Stimulated activated CD4-positive, alpha-beta T cell treated with anti-CD3 and anti-CD28 coated beads, TNF-alpha, amount 100 ng/mL, for 48 hours (primary cell): ENCODE results near the gene TRPM1.

ENCODE experiments used
- DNase-seq, 3 donors: peaks; one replicate each; pipeline ENCODE4 v3.0.0-alpha.2; 2020; ENCODE audit warnings: low read depth in 3 of 3

Gene TRPM1

DNA sequence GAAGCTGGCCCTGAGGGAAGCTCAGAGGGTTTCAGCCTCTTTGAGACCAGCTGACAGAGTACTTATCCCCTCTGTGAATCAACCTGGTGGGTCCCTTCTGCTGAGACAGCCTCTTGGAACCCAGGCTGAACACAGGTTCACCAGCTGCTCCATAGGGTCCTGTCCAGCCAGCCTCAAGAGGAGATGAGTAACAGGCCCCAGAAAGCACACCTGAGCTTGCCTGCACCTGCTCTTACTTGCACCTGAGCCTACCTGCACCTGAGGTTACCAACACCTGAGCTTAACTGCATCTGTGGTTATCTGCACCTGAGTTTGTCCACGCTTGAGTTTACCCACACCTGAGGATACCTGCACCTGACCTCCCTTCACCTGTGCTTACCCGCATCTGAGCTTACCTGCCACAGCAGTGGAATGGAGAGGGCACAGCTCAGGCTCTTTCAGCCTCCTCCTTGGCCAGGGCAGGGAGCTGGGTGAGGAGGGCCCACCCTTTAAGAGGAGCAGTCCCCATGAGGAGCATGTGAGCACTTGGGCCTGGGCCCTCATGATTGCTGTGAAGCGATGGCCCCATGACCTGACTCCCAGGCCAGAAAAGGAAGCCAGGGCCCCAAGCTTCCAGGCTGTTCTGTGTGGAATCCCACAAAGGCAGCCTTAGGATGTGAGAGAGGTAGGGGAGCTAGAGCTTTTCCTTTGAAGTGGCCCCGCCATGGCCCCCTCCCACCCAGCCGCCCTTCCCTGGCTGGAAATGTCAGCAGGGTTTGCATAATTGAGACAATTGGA, at the start of gene TRPM1:
TRPM1 (minus strand) TSS at position 464 of the 777 bp plus-strand sequence. CDS start 20,370 bp downstream, outside the sequence.
- DNase-seq: no peak

DNA sequence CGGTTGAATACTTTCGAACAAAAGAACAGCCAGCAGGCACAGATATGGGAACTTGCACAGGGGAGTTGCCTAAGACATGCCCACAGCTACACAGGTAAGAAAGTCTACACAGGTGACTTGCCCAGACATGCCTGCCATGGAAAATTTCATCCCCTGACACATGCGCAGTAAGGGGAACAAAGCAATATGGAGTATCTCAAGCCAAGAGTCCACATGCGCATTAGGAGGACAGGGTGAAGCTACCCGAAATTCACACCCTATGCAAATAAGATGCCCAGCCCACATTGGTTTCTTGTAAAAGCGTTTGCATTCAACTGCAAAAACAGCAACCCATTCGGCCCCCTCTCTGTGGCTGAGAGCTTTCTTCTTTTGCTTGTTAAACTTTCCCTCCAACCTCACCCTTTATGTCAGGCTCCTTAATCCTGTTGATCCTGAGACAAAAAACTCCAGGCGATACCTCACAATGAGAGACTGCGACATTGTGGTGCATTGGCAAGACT, 49.3 kb upstream of the TRPM1 start:
- no peak for DNase-seq

DNA sequence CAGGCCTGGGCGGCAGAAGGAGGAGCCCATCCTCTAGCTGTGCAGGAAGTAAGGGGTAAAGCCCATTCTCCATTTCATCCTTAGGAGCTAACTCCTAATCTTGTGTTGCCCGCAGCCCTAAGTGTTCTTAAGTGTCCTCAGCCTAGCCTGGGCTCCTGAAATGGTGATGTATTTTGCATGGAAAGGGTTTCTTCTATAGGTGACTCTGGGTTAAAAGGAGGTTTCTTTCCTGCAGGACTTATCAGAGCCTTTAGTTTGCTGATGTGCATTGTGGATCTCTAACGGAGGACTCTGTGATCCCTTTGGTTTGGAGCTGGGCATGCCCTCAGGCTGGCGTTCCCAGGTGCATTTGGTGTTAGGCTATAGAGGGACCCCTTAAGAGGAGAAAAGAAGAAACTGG, 48.5 kb upstream of the TRPM1 start:
- no peak for DNase-seq

DNA sequence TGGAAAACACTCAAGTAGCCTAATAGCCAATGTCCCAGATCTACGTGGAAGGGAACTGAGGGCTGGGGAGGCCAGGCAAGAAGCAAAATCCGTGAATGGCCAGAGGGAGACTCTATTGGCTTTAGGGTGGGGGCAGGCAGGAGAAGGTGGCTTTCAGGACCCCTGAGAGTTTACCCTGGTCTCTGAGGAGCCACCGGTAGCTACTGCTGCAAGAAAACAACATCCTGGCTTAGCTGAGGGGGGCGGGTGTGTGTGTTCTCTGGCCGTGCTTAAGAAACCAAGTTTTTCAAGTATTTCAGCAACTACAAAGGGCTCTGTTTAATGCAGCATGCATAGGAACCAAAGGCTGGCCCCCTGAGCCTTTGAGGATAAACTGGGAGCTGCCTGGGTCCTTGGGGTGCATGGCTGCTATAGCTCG, 47.6 kb upstream of the TRPM1 start:
- no peak for DNase-seq

DNA sequence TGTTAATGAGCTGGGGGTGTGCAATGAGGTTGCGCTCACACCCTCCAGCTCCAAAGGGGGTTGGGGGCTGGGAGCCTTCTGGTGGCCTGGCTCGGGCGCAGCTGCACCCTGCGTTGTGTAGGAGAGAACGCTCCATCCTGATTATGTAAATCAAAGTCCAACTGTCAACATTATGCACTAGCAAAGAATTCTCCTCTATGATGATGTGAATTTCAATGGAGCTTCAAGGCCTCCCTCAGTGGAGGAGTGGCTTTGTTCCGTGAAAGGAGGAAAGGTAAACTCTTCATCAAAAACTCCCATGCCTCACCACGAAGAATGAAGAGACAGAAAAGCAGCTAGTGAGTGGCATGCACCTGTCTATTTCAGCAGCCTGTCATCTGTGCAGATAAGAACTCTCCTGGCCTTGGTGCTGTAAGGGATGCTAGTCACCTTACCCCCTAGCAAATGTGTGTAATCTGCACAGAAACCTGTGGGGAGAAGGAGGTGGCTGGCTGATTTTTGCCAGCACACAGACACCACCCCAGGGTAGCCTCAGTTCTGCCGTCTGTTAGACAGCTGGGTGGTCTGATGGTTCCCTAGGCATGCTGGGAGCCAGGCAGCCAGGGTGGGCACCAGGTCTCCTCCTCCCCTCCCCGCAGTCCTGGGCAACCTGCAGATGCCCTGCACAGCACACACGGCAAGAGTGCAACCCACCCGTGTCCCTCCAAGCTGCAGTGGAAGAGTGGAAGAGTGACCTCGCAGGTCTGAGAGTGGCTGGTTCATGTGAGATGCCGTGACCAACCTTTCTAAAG, 47.0 kb upstream of the TRPM1 start:
- no peak for DNase-seq

DNA sequence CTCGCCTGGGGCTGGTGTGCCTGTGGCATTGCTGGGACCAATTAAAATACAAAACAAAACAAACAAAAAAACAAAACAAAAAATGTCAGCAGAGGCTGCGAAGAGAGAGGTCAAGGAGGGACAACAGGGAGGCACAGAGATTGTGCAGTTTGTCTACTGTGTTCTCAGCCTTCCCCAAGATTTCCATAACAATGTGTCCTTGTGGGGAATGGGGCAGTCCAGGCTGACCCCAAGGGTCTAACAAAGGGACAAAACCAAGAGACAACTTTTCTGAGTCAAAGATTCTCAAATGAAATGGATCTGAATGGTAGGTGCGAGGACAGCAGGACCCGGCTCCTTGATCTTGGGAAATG, 46.4 kb upstream of the TRPM1 start:
- no peak for DNase-seq

DNA sequence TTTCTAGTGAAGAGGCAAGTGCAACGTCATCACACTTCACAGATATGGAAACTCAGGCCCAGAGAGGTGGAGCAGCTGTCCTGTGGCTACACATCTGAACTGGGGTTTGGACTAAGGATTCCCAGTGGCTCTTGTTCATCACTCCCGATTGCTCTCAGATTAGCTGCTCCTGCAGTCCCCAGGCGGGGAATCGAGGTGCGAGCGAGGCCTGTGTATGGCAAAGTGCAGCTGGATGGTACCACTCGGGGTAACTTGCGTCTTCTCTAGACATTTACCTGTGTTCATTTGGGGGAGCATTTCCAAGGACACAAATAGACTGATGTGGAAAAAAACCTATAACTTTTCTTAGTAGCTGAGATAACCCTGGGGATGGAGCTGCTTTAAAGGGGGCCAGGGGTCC, 45.9 kb upstream of the TRPM1 start:
- DNase-seq: no peak

DNA sequence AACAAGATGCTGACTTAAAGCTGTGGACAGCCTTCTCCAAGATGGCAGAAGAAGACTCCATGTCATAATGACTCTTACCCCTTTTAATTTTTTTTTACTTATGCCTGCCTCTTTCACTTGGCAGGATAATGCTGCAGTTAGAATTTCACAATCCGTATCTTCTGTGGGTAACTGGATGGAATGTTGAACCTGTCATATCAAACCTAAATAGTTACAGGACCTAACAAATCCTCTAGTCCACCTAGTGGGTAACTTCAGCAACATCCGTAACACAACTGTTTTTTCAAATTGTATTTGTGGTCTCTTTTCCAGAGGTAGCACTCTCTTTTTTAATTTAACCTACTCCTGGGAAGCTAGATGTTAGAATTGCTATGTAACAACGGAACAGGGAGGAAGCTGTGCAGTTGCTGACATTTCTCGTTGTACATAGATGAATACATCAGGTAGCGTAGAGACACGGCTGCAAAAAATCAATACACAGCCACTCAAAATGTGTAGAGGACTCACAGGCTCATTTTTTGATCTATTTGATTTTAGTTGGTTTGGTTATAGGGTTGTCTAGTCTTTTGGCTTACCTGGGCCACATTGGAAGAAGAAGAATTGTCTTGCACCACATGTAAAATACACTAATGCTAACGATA, 43.9 kb upstream of the TRPM1 start:
- no peak for DNase-seq

DNA sequence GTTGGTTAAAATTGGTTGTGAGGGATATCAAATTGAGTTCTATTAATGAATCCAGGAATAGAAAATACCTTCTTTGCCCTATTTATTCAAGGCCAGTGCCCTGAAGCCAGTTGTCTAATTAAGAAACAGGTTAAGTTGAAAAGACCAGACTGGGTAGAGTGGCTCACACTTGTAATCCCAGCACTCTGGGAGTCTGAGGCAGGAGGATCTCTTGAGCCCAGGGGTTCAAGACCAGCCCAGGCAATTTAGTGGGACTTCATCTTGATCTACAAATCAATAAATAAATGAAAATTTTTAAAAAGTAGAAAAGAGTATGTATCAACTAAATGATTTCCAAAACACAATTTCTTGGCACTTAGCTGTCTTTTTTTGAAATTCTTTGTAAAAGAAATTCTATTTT, 40.3 kb upstream of the TRPM1 start:
- no peak for DNase-seq

DNA sequence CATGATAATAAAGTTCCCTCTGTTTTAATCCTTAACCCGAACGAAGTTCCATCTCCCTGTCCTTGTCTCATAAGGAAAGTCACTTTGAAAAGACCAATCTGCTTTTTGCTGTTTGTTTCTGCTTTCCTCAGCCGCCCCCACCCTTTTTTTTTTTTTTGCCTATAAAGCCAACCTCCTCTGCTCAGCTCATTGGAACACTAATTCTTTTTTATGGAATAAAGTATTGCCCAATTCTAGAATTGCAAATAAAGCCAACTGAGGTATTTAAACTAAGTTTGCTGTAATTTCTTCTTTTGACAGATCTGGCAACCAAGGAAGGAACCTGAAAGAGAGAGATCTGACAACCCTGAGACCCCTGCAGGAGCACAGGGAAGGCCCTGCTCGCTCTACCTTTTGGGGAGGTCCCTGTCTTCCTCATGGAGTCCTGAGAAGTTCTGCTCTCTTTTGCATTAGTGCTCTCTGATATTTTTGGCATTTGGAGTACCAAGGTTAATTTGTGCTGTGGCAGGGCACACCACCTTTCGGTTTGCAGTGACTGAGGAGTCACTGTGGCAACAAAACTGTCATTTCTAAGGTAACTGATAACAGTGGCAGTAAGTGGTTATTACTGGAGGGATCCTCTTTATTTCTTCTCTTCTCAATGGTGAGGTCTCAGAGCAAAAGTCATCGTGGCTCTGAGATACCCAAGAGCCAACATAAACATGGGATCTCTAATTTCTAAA, 35.2 kb upstream of the TRPM1 start:
- no peak for DNase-seq

DNA sequence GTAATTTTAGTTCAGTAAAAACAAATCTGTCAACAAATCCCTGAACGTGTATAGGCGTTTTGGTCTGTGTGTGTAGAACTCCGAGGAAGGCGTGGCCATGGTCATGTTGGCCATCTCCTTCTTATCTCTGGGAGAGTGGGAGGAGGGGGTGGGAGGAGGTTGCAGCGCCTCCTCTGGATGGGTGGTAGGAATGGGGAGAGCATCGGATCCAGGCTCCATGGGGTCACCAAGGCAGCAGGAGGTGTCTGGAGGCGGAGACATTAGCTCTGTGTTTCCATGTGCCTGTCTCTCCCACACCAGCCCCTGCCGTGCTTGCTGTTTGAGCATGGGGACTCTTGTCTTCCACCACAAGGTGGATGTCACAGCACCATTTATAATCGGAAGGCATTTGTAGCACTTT, 34.5 kb upstream of the TRPM1 start:
- DNase-seq: no peak

DNA sequence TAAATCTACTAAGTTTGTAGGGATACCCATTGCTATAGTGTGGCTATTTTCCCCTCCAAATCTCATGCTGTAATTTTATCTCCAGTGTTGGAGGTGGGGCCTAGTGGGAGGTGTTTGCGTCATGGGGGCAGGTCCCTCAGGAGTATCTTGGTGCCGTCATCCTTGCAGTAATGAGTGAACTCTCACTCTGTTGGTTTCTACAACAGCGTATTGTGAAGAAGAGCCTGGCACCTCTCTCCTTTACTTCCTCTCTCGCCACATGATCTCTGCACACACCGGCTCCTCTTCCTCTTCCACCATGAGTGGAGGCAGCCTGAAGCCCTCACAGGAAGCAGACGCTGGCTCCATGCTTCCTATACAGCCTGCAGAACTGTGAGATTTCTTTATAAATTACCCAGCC, 34.0 kb upstream of the TRPM1 start:
- no peak for DNase-seq

DNA sequence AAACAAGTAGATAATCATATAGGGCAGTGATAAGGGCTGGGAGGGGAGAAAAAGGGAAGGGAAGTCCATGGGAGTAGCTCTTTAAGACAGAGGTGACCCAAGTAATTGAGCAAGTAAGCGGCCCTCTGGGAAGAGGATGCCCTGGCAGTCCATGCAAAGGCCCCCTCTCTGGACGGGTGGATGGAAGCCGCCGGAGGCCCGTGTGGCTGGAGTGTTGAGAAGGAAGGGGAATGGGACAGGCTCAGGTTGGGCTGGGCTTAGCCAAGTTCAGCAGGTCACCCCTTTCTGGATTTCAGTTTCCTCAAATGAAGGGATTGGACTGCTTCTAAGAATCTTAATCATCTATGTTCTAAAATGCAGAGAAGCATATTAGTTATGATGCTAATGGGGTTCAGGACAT, 32.4 kb upstream of the TRPM1 start:
- no peak for DNase-seq

DNA sequence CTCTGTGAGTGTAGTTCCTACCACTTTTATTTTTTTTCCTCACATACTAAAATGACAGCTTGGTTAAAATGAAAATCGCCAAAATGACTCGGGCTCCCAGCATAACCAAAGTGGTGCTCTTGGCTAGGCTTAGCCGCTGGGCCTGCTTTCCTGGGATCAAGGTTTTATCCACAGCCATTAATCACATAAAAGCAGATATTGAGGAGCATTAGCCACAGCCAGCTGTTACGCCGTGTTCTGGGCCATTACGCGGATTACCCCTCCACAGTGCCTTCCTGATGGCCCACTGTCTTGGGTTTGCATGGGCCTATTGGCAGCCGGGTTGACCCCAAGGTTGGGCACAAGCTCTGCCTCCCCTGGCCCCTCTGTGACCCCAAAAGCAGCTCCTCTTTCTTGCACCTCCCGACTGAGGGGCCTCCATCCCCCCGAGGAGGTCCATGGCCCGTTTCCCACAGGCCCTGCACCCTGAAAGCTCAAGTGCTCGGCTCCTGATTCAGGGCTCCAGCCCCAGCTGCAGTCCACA, 30.4 kb upstream of the TRPM1 start:
- no peak for DNase-seq

DNA sequence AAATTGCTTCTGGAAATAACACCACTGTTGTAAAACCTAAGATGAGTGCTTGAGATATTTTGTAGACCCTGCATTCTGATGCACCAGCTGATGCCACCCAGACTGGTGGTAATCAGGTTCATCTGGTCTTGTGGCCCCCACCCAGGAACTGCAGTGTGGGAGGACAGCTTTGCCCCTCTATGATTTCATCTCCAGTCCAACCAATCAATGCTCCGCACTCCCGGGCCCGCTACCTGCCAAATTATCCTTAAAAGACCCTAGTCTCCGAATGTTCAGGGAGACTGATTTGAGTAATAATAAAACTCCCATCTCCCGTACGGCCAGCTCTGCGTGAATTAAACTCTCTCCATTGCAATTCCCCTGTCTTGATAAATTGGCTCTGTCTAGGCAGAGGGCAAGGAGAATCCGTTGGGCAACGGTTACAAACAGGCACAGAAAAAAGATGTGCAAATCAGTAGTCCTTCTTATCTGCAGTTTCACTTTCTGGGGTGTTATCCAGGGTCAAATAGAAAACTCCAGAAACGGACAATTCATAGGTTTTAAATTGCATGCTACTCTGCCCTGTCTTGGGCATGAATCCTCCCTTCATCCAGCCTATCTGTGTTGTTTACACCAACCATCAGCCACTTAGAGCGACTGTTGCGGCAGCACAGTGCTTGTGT, 29.2 kb upstream of the TRPM1 start:
- no peak for DNase-seq

DNA sequence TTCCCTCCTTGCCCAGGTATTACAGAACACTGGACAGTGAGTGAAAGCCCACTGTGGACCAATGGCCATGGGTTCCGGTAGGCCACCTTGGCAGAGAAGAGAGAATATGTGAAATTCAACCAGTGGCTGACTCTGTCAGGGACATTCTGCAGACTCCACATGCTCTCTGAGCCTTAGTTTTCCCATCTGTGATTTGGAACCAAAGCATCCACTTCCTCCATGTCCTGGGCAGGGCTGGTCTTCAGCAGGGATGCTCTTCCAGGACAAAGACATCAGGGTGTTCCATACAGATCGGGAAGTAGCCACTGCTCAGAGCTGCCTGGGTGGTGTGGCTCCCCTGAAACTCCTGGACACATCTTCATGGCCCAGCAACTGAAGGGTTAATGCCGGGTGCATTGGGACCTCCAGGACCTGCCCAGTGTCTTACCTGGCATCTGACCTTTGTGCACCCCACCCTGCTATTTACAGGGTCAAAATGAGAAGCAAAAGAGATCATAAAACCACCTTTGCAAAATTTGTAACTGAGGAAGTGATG, 28.3 kb upstream of the TRPM1 start:
- DNase-seq: no peak

DNA sequence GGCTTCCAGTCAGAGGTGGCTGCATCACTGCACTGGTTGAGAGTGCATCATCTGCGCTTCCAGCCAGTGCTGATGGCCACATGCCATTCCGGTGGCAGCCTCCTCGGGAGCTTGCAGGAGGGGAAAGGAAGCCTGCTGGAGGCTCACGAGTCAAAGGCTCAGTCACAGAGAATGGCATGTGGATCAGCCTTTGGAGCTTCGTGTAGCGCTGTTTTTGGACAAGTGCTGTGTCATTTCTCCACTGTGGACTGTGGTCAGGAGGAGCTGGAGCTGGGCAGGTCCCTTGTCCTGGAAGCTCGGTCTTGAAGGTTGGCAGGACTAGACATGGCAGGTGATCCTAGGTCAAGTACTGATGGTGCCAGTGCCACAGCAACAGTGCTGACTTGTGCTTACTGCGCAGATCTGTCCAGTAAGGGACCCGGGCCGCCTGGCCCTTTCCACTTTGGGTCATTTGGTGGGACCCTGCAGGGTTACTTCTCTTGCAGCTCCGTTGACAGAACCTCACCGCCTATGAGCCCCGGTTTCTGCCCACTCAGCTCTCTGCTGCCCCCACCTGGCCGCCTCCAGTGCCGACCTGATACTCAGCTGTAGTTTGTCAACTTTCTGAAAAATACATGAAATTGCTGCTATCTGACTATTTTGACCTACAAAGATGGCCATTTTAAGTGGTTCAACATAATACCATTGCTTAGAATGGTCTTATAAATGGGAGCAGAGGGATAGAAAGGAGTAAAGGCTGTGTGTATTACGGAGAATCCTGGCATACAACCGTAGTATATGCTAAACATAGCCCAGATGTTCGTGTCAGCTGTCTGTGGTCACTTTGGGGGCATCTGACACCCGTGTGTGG, 27.6 kb upstream of the TRPM1 start:
- DNase-seq: peak; percentile 57 to 72 (median 58)

DNA sequence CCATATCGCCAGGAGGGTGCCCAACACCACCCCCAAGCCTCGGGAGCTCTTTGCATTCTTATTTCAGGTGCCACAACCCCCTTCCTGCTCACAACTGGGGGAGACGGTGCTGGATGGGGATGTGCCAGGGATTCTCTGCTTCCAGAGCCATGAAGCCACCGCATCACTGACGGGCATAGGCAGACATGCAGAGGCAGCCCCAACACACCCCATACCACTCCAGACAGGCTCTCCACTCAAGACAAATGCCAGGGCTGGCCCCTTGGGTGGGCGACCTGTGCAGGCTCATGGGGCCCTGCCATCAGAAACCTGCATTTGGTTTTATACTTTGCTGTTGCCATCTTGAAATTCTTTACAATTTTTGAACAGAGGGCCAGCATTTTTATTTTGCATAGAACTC, 27.0 kb upstream of the TRPM1 start:
- DNase-seq: no peak

DNA sequence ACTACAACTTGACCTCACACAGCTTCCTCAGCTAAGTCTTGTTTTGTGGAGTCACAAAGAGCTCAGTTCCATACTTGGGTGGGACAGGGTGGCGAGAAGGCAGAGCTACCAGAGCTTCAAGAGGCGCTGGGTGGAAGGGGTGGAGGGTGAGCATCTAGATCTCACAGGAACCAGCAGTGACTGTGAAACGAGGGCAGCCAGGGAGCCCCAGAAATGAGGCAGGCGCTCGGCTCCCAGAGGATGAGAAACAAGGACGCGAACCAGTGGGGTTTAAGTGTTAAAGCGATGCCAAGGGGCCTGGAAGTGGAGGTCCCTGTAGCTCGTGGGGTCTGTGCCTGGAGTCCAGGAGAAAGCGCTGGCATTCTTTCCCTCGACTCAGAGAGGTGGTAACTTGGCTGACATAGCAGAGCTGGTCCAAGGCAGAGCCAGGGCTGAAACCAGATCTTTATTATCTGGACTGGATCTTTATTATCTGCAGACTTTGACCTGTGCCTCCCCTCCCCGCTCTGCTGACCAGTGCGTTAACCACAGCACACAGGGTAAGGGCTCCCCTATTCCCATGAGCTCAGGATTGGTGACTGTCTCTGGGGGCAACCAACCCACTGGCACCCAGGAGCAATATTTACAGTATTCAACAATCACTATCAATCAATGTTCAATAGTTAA, 26.2 kb upstream of the TRPM1 start:
- DNase-seq: no peak
